Measurements from ENCODE around the gene RNLS. TPM values are rescaled to one million over a fixed set of nuclear protein-coding genes. Genes with fewer than 3 reads are reported as not detected.

The RNLS gene
- total RNA-seq, 1 donor from 2014 or later, result 13.3 TPM

DNA sequence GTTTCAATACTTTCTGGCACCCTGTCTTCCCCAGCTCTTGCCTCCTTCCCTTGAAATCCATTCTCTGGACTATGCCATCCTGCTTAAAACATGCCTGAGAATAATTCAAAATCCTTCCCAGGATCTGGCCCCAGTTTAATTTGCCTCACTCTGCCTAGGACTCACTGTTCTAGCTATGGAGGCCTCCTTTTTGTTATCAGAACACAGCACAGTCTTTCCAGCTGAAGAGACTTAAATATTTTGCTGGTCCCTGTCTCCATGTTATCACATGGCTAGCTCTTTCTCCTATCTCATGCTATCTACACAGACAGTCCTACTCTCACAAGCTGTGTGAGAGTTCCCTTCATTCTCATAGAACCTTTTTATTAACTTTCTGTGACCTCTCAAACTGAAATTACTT, 194.8 kb downstream of the RNLS start:
- H3K4me1 ChIP-seq, result peaks cover 49% of the 10 kb centered on the region
- H3K27ac ChIP-seq, result peak overlapping the region; percentile 72
- intact Hi-C loops (cut with DNase I), result loop anchor here (2.0 kb wide), 1 partner anchor 526 kb away; the partner anchor contains the start of genes KLLN and PTEN
- no peaks in the 10 kb centered on the region for H3K27me3 ChIP-seq
- H3K4me3 ChIP-seq, result no peak overlapping the region
- H3K36me3 ChIP-seq, result no peaks in the 10 kb centered on the region
- no peak for DNase-seq (ENCODE audit: extremely low spot score in 2 of 2)
- H3K9me3 ChIP-seq, result no peaks in the 10 kb centered on the region
- TF ChIP-seq, protein P1, sequence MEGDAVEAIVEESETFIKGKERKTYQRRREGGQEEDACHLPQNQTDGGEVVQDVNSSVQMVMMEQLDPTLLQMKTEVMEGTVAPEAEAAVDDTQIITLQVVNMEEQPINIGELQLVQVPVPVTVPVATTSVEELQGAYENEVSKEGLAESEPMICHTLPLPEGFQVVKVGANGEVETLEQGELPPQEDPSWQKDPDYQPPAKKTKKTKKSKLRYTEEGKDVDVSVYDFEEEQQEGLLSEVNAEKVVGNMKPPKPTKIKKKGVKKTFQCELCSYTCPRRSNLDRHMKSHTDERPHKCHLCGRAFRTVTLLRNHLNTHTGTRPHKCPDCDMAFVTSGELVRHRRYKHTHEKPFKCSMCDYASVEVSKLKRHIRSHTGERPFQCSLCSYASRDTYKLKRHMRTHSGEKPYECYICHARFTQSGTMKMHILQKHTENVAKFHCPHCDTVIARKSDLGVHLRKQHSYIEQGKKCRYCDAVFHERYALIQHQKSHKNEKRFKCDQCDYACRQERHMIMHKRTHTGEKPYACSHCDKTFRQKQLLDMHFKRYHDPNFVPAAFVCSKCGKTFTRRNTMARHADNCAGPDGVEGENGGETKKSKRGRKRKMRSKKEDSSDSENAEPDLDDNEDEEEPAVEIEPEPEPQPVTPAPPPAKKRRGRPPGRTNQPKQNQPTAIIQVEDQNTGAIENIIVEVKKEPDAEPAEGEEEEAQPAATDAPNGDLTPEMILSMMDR (IDR thresholded peaks at IDR 0.05), result no peak
- TF ChIP-seq POLR2A (IDR thresholded peaks at IDR 0.05) (no peak), POLR2AphosphoS5 (IDR thresholded peaks at IDR 0.05; ENCODE audit: insufficient read depth in 1 of 2, low read depth in 1 of 2) (no peak)

DNA sequence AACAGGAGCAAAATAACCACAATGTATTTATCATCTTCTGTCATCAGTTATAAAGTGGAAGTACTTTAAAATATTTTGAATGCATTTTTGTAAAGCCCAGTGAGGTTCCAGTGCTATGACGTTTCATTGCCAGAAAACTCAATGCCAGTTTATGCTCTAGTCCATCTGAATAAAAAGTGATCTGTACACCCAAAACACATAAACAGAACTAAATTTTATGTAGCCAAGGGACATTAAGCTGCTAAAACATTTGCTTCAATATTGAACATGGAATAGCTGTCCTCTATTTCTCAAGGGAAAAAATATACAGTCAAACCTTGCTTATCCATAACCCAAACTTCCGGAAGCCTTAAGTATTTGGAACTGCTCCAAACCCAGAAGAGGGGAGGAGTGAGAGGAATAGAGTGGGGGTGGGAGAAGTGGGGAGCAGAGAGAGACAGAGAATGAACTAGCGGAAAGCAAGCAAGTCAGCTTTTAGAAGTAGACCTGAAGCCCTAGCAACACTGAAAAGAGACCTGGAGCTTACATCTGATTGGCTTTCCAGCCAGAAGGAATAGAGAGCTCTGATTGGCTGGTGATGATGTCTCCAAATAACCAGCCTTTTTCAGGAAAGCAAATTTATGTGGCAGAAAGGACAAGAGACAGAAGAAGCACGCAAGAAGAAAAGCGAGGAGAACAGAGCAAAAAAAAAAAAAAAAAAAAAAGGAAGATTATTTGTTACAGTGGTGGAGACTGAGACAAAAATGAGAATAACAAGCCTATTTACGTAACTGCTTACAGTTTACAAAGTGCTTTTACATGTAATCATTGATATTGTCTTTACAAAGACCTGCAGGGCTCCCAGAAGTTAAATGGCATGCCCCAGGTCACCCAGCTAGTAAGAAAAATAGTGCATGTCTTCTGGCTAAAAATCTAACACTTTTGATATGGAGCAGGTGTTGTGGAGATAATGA, 196.0 kb downstream of the RNLS start:
- intact Hi-C loops (cut with DNase I), result no loop called here
- DNase-seq (ENCODE audit: extremely low spot score in 2 of 2), result no peak
- peak overlapping the region in 1 of 2 donors; percentile 7 for H3K4me3 ChIP-seq

DNA sequence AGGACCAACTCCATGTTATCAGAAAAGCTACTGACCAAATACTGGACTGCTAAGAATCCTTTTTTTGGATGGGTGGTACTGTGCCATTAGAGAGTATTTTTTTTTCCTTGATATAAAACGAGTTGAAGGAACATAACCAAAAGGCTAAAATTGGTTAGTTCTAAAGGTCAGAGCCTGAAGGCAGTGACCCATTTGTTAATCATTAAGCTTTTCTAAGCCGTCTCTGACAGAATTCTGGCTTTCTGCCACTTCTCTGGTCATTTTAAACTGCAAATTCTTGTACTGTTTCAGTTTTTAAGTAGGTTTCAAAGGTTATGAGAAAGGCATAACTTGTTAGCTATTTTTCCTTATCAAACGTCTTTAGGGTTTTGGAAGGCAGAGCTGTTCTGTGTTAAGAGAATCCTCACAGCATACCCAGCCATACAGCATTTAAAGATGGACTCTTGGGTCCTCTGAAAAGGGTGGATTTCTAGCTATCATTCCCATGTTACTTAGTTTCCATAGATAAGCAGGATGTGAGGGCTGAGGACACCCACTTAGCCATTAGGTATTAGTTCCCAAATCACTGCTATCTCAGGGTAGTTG, 196.8 kb downstream of the RNLS start:
- H3K4me1 ChIP-seq, result peaks cover 49% of the 10 kb centered on the region
- H3K36me3 ChIP-seq, result no peaks in the 10 kb centered on the region
- no peaks in the 10 kb centered on the region for H3K27me3 ChIP-seq
- no peaks in the 10 kb centered on the region for H3K9me3 ChIP-seq
- TF ChIP-seq, protein P1 (IDR thresholded peaks at IDR 0.05), result no peak
- no peak for TF ChIP-seq POLR2AphosphoS5 (IDR thresholded peaks at IDR 0.05; ENCODE audit: insufficient read depth in 1 of 2, low read depth in 1 of 2)
- TF ChIP-seq POLR2A (IDR thresholded peaks at IDR 0.05), result no peak
- intact Hi-C loops (cut with DNase I), result no loop called here
- H3K4me3 ChIP-seq, result peak overlapping the region in 1 of 2 donors; percentile 5
- H3K27ac ChIP-seq, result peak overlapping the region; percentile 72
- DNase-seq (ENCODE audit: extremely low spot score in 2 of 2), result no peak

More for the DNA sequence above, 196.0 kb downstream of the RNLS start:
- H3K27ac ChIP-seq, result peak overlapping the region; percentile 72
- TF ChIP-seq, protein P1 (IDR thresholded peaks at IDR 0.05), result no peak
- TF ChIP-seq POLR2AphosphoS5 (IDR thresholded peaks at IDR 0.05; ENCODE audit: insufficient read depth in 1 of 2, low read depth in 1 of 2) (peak in 1 of 2 donors; percentile 13), POLR2A (IDR thresholded peaks at IDR 0.05) (no peak)
- no peaks in the 10 kb centered on the region for H3K27me3 ChIP-seq
- peaks cover 49% of the 10 kb centered on the region for H3K4me1 ChIP-seq
- H3K9me3 ChIP-seq, result no peaks in the 10 kb centered on the region
- no peaks in the 10 kb centered on the region for H3K36me3 ChIP-seq

DNA sequence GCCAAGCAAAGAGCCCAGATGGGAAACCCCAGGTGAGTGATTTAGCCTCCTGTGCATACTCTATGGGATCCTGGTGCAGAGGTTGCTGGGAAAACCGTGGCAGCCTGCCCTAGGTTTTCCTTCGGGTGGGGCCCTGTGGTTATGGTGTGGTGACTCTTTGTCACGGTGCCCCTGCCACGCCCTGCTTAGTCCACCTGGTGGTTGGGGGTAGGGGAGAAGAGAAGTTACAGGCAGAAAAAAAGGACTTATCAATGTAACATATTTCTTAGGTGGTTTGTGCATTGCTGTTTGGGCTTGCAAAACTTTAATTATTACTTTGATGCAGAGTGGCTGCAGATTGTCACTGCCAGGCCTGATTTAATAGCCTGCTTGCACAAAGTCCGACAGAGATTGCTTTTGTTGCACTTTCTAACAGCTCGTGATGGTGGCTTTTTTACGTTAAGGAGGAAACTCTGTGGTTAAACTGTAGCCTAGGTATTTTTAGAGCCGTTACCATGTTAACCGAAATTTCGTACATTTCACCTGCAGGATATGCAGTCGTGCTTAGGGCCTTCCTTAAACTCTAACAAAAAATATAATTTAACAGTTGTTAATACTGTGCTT, 197.4 kb downstream of the RNLS start:
- Histone ChIP-seq H3K4me3 (peak overlapping the region in 1 of 2 donors; percentile 5), H3K27ac (peak overlapping the region; percentile 72), H3K4me1 (peaks cover 49% of the 10 kb centered on the region), H3K36me3 (no peaks in the 10 kb centered on the region), H3K9me3 (no peaks in the 10 kb centered on the region), H3K27me3 (no peaks in the 10 kb centered on the region)
- TF ChIP-seq POLR2A (IDR thresholded peaks at IDR 0.05) (no peak), POLR2AphosphoS5 (IDR thresholded peaks at IDR 0.05; ENCODE audit: insufficient read depth in 1 of 2, low read depth in 1 of 2) (no peak)
- TF ChIP-seq, protein P1 (IDR thresholded peaks at IDR 0.05), result no peak
- DNase-seq (ENCODE audit: extremely low spot score in 2 of 2), result no peak
- intact Hi-C loops (cut with DNase I), result no loop called here

All from vagina (tissue), 2 donors.